GM12872 (cell line): ENCODE measurements around the gene PHAX.

Experiments used
- TF ChIP-seq, protein P1 (sequence below): IDR thresholded peaks from 3 replicates; pipeline ENCODE4 v1.5.1; 2011; ENCODE audit warnings: low read depth, mild to moderate bottlenecking, low read length, moderate library complexity; ENCODE audit not compliant: insufficient read depth

The PHAX gene

GRCh38 chr5:126675338-126675737, 74.6 kb downstream of the PHAX start:
- TF ChIP-seq, protein P1, sequence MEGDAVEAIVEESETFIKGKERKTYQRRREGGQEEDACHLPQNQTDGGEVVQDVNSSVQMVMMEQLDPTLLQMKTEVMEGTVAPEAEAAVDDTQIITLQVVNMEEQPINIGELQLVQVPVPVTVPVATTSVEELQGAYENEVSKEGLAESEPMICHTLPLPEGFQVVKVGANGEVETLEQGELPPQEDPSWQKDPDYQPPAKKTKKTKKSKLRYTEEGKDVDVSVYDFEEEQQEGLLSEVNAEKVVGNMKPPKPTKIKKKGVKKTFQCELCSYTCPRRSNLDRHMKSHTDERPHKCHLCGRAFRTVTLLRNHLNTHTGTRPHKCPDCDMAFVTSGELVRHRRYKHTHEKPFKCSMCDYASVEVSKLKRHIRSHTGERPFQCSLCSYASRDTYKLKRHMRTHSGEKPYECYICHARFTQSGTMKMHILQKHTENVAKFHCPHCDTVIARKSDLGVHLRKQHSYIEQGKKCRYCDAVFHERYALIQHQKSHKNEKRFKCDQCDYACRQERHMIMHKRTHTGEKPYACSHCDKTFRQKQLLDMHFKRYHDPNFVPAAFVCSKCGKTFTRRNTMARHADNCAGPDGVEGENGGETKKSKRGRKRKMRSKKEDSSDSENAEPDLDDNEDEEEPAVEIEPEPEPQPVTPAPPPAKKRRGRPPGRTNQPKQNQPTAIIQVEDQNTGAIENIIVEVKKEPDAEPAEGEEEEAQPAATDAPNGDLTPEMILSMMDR: no peak

DNA sequence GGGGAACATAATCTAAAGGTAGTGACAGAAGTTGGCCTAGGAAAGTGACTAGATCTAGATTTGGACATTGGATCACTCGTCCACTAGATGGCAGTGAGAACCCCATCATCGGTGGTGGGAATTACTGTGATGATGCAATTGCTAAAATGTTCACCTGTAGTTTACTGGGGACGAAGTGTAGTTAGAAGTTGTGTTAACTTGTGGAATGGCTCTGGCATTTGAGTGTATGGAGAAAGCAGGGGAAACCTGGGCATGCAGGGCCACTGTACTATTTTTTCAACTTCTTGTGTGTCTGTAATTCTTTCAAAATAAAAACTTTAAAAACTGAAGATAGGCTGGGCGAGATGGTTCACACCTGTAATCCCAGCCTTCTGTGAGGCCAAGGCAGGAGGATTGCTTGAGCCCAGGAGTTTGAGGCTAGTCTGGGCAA, 75.5 kb downstream of the PHAX start:
- TF ChIP-seq, protein P1: peak; percentile 75
